Neural crest cell (in vitro differentiated cells): Measurements from ENCODE around the gene OGA. TPM values are rescaled to one million over a fixed set of nuclear protein-coding genes. Genes with fewer than 3 reads are reported as not detected.
A peak's percentile ranks its signal among the peaks of the same experiment; 100 is the strongest.

Source experiments
- DNase-seq: peaks from one replicate; pipeline ENCODE4 v3.0.0; 2021; ENCODE audit warnings: low read depth, mixed read lengths, low spot score
- H3K27ac Mint-ChIP-seq: one replicate; pipeline ENCODE4 v1.8.0; 2021; ENCODE audit warnings: mild to moderate bottlenecking, mixed read lengths; ENCODE audit not compliant: unreplicated experiment
- H3K27me3 Mint-ChIP-seq: 2 replicates; pipeline ENCODE4 v1.8.0; 2021; ENCODE audit warnings: low read depth, mild to moderate bottlenecking, mixed read lengths
- H3K36me3 Mint-ChIP-seq: 2 replicates; pipeline ENCODE4 v1.8.0; 2021; ENCODE audit warnings: low read depth, mild to moderate bottlenecking, mixed read lengths
- H3K4me1 Mint-ChIP-seq: 2 replicates; pipeline ENCODE4 v1.8.0; 2021; ENCODE audit warnings: mixed read lengths
- H3K4me3 Mint-ChIP-seq: one replicate; pipeline ENCODE4 v1.8.0; 2021; ENCODE audit warnings: mild to moderate bottlenecking, mixed read lengths
- H3K9me3 Mint-ChIP-seq: 2 replicates; pipeline ENCODE4 v1.8.0; 2021; ENCODE audit warnings: mixed read lengths
- total RNA-seq: library from RNA; stranded (reverse); gene quantifications from 2 replicates; pipeline ENCODE4 v1.2.1, GENCODE V29; 2021
- TF ChIP-seq, protein P1 (sequence below): fragments of 200-600 bp; sonication (generic); conservative IDR thresholded peaks from 2 replicates; pipeline ENCODE4 v1.5.0; 2021; ENCODE audit warnings: antibody characterized with exemption, mild to moderate bottlenecking

The OGA gene
- total RNA-seq, 1 donor from 2014 or later = 102 TPM

DNA sequence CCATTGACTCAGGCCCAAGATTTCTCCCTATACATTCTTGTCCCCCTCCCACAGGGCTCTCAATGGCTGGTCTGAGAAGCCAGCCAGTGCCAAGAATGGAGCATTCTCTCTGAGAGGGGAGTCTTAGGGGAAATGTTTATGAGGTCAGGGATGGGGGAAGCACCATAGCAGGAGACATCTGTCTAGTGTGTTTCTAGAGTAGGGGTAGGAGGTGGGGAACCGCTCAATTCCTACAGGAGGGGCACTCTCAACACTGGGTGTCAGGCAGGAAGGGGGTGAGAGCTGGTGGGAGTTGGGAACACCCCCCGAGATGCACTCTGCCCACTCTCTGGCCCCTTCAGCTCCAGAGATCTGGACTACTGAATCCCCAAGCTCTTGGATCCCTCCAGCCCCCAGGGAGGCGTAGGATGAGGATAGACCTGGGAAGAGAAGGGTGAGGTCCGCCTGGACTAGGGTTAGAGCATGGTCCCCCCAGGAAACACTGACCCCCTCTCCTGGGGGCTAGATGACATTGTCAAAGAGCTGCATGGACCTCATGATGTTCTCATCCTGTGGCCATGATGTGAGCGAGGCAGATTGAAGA, 8.7 kb upstream of the OGA start:
- H3K4me3 Mint-ChIP-seq = peak overlapping the region; percentile 41
- no peak for DNase-seq

DNA sequence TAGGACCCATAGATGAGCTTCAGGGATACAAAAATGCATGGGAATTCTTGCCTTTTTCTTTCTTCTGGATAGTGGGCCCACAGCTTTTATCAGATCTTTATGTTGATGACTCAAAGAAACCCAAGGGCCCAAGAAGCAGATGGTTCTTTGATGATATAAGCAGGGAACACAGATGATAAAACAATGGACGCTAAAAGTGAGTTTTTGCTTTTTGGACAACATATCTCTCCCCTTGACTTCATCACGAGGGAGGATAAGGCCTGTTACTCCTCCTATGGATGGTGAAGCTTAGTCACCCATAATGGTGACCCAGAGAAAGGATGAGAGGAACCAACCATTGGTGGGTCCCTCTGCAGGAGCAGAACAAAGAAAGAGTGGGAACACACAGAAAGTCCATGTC, 6.5 kb upstream of the OGA start:
- Mint-ChIP-seq H3K27me3 (no peaks in the 10 kb centered on the region), H3K27ac (no peak overlapping the region), H3K4me3 (no peak overlapping the region), H3K36me3 (peaks cover 8% of the 10 kb centered on the region), H3K9me3 (no peaks in the 10 kb centered on the region), H3K4me1 (peaks cover under 1% of the 10 kb centered on the region)
- no peak for DNase-seq
- TF ChIP-seq, protein P1, sequence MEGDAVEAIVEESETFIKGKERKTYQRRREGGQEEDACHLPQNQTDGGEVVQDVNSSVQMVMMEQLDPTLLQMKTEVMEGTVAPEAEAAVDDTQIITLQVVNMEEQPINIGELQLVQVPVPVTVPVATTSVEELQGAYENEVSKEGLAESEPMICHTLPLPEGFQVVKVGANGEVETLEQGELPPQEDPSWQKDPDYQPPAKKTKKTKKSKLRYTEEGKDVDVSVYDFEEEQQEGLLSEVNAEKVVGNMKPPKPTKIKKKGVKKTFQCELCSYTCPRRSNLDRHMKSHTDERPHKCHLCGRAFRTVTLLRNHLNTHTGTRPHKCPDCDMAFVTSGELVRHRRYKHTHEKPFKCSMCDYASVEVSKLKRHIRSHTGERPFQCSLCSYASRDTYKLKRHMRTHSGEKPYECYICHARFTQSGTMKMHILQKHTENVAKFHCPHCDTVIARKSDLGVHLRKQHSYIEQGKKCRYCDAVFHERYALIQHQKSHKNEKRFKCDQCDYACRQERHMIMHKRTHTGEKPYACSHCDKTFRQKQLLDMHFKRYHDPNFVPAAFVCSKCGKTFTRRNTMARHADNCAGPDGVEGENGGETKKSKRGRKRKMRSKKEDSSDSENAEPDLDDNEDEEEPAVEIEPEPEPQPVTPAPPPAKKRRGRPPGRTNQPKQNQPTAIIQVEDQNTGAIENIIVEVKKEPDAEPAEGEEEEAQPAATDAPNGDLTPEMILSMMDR = no peak

More for the DNA sequence above, 8.7 kb upstream of the OGA start:
- Mint-ChIP-seq H3K9me3 (no peaks in the 10 kb centered on the region), H3K4me1 (peaks cover 23% of the 10 kb centered on the region), H3K27me3 (no peaks in the 10 kb centered on the region), H3K27ac (no peak overlapping the region), H3K36me3 (peaks cover 8% of the 10 kb centered on the region)
- TF ChIP-seq, protein P1 = no peak

DNA sequence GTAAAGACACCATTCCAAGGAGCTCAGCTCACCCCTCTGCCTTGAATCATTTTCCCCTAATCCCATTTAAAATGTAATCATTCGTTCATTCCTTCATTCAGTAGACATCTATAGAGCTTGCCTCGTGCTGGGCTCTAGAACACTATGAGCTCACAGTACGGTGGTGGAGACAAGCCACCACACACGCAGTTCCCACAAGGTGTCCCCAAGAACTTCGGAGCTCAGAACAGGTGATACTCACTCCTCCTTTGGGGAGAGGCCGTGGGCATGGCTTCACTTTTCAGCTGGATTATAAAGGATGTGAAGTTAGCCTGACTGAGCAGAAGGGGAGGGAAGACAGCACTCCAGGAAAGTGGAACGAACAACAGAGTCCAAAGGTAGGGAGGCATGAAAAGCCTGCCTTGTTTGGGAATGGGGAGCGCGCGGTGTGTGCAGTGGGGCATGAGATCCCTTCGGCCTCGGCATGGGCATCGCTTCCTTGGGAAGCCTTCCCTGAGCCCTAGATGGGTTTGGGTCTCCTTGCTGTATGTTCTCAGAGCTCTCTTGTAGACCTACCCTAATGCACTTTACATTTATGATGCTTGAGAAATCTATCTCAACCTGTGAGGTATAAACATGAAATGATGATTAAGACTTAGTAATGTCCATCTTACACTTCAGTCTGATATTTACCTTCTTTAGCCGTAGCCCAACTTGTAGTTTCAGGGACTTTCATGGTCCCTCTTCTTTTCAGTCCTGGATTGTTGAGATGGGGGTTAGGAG, 809 bp upstream of the OGA start:
- H3K36me3 Mint-ChIP-seq = no peaks in the 10 kb centered on the region
- no peaks in the 10 kb centered on the region for H3K9me3 Mint-ChIP-seq
- peak overlapping the region; percentile 59 for H3K27ac Mint-ChIP-seq
- peak overlapping the region; percentile 98 for H3K4me3 Mint-ChIP-seq
- TF ChIP-seq, protein P1 = no peak
- peaks cover 44% of the 10 kb centered on the region for H3K4me1 Mint-ChIP-seq
- peaks cover 4% of the 10 kb centered on the region for H3K27me3 Mint-ChIP-seq
- no peak for DNase-seq

DNA sequence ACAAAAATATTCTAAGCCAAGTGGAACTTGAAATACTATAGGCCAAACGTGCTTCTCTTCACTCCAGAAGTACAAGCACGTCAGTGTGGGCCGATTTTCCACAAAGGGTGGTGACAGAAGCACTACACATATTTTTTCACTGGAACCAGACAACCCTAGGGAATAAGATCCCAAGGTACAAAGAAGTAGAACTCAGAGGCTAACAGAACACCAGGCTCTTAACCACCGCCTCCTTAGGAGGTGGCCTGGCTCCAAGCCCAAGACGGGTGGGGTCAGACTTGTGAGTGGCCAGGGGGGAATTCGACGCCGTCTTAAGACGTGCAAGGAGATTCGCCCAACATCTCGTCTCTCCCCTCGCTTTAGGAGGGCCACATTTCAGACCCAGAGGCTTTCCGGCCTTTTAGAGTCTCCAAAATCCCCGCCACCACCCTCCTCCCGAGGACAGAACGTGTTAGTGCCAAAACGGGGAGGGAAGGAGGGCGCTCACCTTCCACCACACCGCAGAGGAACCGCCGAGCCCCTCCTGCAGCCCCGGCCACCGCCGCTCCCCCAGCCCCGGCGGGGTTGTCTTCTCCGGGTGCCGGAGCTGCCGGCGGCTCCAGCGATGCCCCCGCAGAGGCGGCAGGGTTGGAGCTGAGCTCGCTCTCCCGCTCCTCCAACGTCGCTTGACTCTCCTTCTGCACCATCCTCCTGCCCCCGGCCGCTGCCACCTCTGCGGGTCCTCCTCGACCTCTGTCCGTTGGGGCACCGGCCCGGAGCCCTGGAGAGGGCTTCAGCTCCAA, 716 bp downstream of the OGA start:
- H3K27me3 Mint-ChIP-seq = peaks cover 4% of the 10 kb centered on the region
- no peak for DNase-seq
- no peaks in the 10 kb centered on the region for H3K36me3 Mint-ChIP-seq
- TF ChIP-seq, protein P1 = no peak
- H3K4me1 Mint-ChIP-seq = peaks cover 50% of the 10 kb centered on the region
- peak overlapping the region; percentile 99 for H3K27ac Mint-ChIP-seq
- H3K9me3 Mint-ChIP-seq = no peaks in the 10 kb centered on the region
- peak overlapping the region; percentile 98 for H3K4me3 Mint-ChIP-seq

DNA sequence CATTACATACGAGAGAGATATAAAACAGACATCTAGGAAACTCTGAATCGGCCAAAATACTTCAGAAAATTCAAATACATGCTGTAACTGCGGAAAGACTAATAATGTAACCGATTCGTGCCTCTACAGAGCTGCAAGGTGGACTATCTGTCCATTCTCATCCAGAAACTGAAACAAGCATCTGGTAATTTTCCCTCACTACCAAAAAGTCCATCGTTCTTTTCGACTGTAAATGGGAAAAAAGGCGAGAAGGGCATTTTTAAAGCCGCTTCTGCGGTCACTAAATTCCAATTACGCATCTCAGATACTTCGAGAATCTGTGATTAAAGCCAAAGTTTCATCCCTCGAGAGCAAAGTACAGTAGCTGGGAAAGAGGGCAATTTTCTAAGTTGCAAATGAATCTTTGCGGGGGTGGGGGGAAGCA, 1.3 kb downstream of the OGA start:
- no peak for DNase-seq
- no peaks in the 10 kb centered on the region for H3K9me3 Mint-ChIP-seq
- H3K36me3 Mint-ChIP-seq = no peaks in the 10 kb centered on the region
- peaks cover 50% of the 10 kb centered on the region for H3K4me1 Mint-ChIP-seq
- H3K4me3 Mint-ChIP-seq = peak overlapping the region; percentile 98
- TF ChIP-seq, protein P1 = no peak
- peaks cover 4% of the 10 kb centered on the region for H3K27me3 Mint-ChIP-seq
- peak overlapping the region; percentile 93 for H3K27ac Mint-ChIP-seq
